Transverse colon (tissue), 4 donors: Measurements from ENCODE around the gene ADAM12. TPM values are rescaled to one million over a fixed set of nuclear protein-coding genes. Genes with fewer than 3 reads are reported as not detected.

Experiments
- DNase-seq: peaks from one replicate; pipeline ENCODE4 v3.0.0-alpha.2; 2019
- H3K27ac ChIP-seq, 4 donors: fragments of 200-600 bp; sonication (generic); 2 replicates each; pipeline ENCODE4 v1.5.1; 2016 to 2018; ENCODE audit warnings: inconsistent platforms in 4 of 4
- H3K27me3 ChIP-seq: fragments of 200-600 bp; sonication (generic); 2 replicates; pipeline ENCODE4 v1.5.1; 2017; ENCODE audit warnings: inconsistent platforms
- H3K36me3 ChIP-seq, 4 donors: fragments of 200-600 bp; sonication (generic); 2 replicates each; pipeline ENCODE4 v1.5.1; 2017 to 2019; ENCODE audit warnings: inconsistent platforms in 4 of 4
- H3K4me1 ChIP-seq, 4 donors: fragments of 200-600 bp; sonication (generic); 2 replicates each; pipeline ENCODE4 v1.5.1; 2017 to 2020; ENCODE audit warnings: inconsistent platforms in 4 of 4
- H3K4me3 ChIP-seq, 4 donors: fragments of 200-600 bp; sonication (generic); 1 replicate in 1 of 4; 2 replicates in 3 of 4; pipeline versions ENCODE4 v1.5.1 to v1.6.1; 2017 to 2019; ENCODE audit warnings: inconsistent platforms in 4 of 4
- H3K9me3 ChIP-seq, 2 donors: fragments of 200-600 bp; sonication (generic); 2 replicates each; pipeline ENCODE4 v1.5.1; 2017 to 2019; ENCODE audit warnings: inconsistent platforms in 2 of 2
- CTCF ChIP-seq, 5 experiments: fragments of 200-600 bp in 3 of 5; fragments of 450-650 bp in 2 of 5; sonication (generic) in 3 of 5; IDR thresholded peaks; 1 replicate in 2 of 5; 2 replicates in 3 of 5; pipeline ENCODE4 v1.5.1; 2016 to 2017; ENCODE audit warnings: antibody characterized with exemption in 5 of 5, inconsistent platforms in 3 of 5, mild to moderate bottlenecking in 2 of 5, moderate library complexity in 1 of 5
- EP300 ChIP-seq: sonication (generic); formaldehyde crosslinking; IDR thresholded peaks from one replicate; pipeline ENCODE4 v1.6.1; 2017; ENCODE audit warnings: antibody characterized with exemption, low read depth
- POLR2A ChIP-seq: fragments of 450-650 bp; IDR thresholded peaks from one replicate; pipeline ENCODE4 v1.6.1; 2016; ENCODE audit warnings: antibody characterized with exemption, mild to moderate bottlenecking, moderate library complexity
- POLR2AphosphoS5 ChIP-seq, 3 donors: sonication (generic); formaldehyde crosslinking; IDR thresholded peaks; one replicate each; pipeline ENCODE4 v1.6.1; 2016; ENCODE audit warnings: antibody characterized with exemption in 3 of 3
- WGBS, 2 donors: methylation state at CpG; one replicate each; pipeline ENCODE4 v1.1.5; 2018; ENCODE audit warnings: low coverage in 1 of 2; 5-methylcytosine and 5-hydroxymethylcytosine counted together
- in situ Hi-C, 4 donors: fragments of 200-750 bp; cut with MboI; loops; one replicate each; pipeline versions ENCODE4 v1.15.0 to v1.15.1; 2017; ENCODE audit warnings: low sequenced_read_pairs in 3 of 4, low pct_ligation_motif_present in 1 of 4, low pct_unique_long_range_greater_than_20kb in 1 of 4
- intact Hi-C: fragments of 100-400 bp; cut with DNase I; formaldehyde crosslinking; loops from one replicate; pipeline ENCODE4 v1.15.1; 2023; ENCODE audit warnings: low total_unique reads
- total RNA-seq, 4 donors: library from RNA; depleted of rRNA; stranded (reverse); fragments of >200 nt; gene quantifications; one replicate each; pipeline ENCODE4 v1.1.0, GENCODE V29; 2016

Gene ADAM12
- total RNA-seq, 4 donors from 2014 or later, result 0.14 to 2.2 (median 1.1) TPM; not detected in 1

DNA sequence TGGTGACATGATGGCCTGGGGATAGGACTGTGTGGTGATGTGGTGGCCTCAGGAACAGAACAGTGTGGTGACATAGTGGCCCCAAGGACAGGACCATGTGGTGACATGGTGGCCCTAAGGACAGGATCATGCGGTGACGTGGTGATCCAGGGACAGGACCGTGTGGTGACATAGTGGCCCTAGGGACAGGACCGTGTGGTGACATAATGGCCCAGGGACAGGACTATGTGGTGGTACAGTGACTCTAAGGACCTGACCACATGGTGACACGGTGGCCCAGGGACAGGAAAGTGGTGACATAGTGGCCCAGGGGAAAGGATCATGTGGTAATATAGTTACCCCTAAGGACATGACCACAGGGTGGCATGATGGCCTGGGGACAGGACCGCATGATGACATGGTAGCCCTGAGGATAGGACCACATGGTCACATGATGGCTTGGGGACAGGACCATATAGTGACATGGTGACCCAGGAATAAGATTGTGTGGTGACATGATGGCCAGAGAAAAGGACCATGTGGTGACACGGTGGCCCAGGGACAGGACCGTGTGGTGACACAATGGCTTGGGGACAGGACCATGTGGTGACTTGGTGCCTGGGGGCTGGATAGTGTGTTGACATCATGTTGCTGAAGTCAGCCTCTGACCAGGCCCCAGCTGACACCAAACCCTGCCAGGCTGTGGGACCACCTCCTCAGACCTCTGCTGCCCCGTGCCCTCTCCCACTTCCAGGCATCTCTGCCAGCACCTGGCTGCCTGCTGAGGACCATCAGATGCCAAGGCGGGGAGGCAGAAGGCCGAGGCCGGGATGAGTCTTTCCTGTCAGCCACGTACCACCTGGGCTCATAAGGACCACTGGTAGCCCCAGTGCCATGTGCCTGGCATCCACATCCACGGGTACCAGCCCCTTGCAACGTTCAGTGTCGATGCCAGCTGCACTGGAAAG, 99.5 kb downstream of the ADAM12 start:
- H3K36me3 ChIP-seq, result no peaks in the 10 kb centered on the region
- 60 to 86% methylated on average over 2 to 16 of the region's 16 CpGs for WGBS, 2 donors

DNA sequence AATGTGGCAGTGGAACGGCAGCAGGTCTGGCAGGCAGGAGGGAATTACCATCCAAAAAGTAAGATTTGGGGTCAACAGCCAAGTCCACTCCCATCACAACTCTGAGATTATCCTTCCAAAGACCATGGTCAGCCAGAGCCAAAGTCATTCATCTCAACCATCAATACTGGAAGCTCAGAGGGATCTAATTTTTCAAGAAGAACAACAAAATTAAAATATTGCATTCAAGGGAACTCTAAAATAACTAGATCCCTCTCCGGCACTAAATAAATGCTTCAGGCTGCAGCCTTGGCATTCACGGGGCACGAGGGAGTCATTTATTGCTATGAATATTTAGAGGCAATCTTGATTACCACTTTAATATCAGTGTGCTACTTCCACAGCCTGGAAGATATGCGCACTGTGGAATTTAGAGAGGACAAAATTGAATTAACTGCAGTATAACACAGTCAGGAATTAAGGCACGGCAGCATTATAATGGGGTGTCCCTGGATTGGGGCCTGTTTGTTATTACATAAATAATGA, 102.0 kb downstream of the ADAM12 start:
- 82 to 83% methylated on average over 4 to 6 of the region's 6 CpGs for WGBS, 2 donors
- Histone ChIP-seq H3K27ac (no peak overlapping the region), H3K27me3 (no peaks in the 10 kb centered on the region), H3K4me3 (no peak overlapping the region), H3K36me3 (no peaks in the 10 kb centered on the region), H3K9me3 (no peaks in the 10 kb centered on the region), H3K4me1 (no peaks in the 10 kb centered on the region)
- intact Hi-C loops (no loop called here), in situ Hi-C loops (no loop called here)
- DNase-seq, result no peak
- TF ChIP-seq EP300 (no peak), POLR2AphosphoS5 (IDR thresholded peaks at IDR 0.05) (no peak), POLR2A (no peak), CTCF (IDR thresholded peaks at IDR 0.05) (no peak)

More for the DNA sequence above, 99.5 kb downstream of the ADAM12 start:
- Histone ChIP-seq H3K4me3 (no peak overlapping the region), H3K4me1 (no peaks in the 10 kb centered on the region), H3K9me3 (no peaks in the 10 kb centered on the region), H3K27me3 (no peaks in the 10 kb centered on the region), H3K27ac (no peak overlapping the region)
- DNase-seq, result no peak
- in situ Hi-C loops, result no loop called here
- intact Hi-C loops, result no loop called here
- TF ChIP-seq POLR2AphosphoS5 (IDR thresholded peaks at IDR 0.05) (no peak), CTCF (IDR thresholded peaks at IDR 0.05) (no peak), EP300 (no peak), POLR2A (no peak)

DNA sequence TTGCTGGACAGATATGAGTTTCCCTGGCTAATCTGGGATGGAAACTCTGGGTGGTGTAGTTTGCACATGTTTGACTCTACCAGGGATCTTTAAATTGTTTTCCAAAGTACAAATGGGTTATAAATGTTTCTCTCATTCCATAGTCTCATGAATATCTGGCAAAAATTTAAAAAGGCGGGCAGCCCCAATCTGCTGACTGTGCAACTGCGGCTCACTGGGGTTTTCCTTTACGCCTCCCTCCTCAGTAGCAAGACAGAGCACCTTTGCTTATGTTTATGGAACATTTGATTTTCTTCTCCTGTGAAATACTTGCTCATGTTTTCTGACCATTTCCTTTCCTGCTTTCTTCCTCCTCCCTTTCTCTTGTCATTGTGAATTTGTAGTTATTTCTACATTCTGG, 105.0 kb downstream of the ADAM12 start:
- intact Hi-C loops, result no loop called here

GRCh38 chr10:126278851-126279250, 109.4 kb downstream of the ADAM12 start:
- WGBS, 2 donors, result 42 to 59% methylated on average over 6 of the region's 6 CpGs
- H3K36me3 ChIP-seq, result no peaks in the 10 kb centered on the region
- no peak for DNase-seq
- H3K4me1 ChIP-seq, result no peaks in the 10 kb centered on the region
- H3K9me3 ChIP-seq, result no peaks in the 10 kb centered on the region
- in situ Hi-C loops, result no loop called here
- H3K27me3 ChIP-seq, result no peaks in the 10 kb centered on the region
- H3K27ac ChIP-seq, result no peak overlapping the region
- TF ChIP-seq POLR2A (no peak), POLR2AphosphoS5 (IDR thresholded peaks at IDR 0.05) (no peak), CTCF (IDR thresholded peaks at IDR 0.05) (no peak), EP300 (no peak)
- intact Hi-C loops, result no loop called here
- no peak overlapping the region for H3K4me3 ChIP-seq

More for the DNA sequence above, 105.0 kb downstream of the ADAM12 start:
- DNase-seq, result no peak
- no peak overlapping the region for H3K4me3 ChIP-seq
- in situ Hi-C loops, result no loop called here
- TF ChIP-seq POLR2AphosphoS5 (IDR thresholded peaks at IDR 0.05) (no peak), EP300 (no peak)
- 81 to 89% methylated on average over 3 of the region's 3 CpGs for WGBS, 2 donors
- no peaks in the 10 kb centered on the region for H3K36me3 ChIP-seq
- no peaks in the 10 kb centered on the region for H3K9me3 ChIP-seq
- H3K4me1 ChIP-seq, result no peaks in the 10 kb centered on the region
- H3K27ac ChIP-seq, result no peak overlapping the region
- H3K27me3 ChIP-seq, result no peaks in the 10 kb centered on the region
